Measurements from ENCODE around the gene KANTR. TPM values are rescaled to one million over a fixed set of nuclear protein-coding genes. Genes with fewer than 3 reads are reported as not detected.

KANTR gene
- polyA plus RNA-seq, 12 donors: 5.6 to 17.7 (median 9.8) TPM; not detected in 1

DNA sequence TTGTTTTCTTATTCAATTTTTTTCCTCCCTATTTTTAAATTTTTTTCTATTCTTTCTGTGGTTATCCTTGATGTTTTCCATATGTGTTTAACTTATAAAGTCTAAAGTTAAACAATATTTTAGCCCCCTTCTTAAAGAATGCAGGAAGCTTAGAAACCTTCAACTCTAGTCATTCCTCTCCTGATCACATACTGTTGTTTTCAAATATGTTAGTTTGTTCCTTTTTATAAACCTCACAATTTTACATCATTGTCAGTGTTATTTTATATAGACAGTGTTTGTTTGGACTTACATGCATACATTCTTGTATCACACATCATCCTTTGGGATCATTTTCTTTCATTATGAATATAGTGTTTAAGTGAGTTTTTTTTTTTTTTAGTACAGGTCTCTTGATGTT is 31.6 kb downstream of the KANTR start:
- DNase-seq: no peak

GRCh38 chrX:53126377-53126776 is 32.4 kb downstream of the KANTR start:
- DNase-seq: no peak

DNA sequence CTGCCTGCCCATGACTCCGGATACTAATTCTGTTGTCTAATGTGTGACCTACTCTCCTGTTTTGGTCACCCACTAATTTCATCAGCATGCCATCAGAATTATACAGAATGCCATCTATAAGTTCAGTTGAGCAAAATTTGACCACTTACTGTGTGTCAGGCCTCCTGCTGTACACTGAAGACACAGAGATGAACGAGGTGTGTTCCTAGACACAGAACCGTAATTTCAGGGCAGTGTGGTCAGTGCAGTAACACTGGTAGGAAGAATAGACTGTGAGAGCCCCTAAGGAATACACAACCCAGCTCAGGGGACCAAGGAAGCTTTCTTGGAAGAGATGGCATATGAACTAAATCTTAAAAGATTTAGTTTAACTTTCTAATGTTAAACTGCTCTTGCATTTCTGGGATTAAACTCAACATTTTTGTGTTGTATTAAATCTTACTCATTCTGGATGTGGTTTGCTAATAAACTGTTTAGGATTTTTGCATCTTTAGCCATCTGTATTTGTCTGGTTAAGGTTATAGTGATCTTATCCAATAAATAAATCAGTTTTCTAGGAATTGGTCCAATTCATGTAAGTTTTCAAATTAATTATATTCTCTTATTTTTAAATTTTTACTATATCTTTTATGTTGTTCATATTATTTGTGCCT is 34.3 kb downstream of the KANTR start:
- DNase-seq: no peak

DNA sequence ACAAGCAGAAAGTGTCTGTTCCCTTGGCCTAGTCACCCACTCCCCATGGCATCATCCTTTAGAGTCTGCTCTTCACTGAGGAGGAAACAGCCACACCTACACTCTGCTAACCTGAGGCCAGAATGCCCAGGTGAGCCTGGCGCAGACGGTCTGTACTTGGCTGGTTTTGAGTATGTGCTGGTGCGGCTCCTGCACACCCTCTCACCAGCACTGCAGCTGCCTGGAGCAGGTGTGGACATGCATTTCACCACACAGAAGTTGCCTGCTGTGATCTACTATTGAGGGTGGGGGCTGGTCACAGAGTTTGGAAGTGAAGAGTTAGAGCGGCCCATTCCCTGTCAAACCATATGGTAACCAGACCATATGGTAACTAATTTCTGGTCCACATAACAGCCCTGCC is 39.5 kb downstream of the KANTR start:
- no peak for DNase-seq

GRCh38 chrX:53135581-53135980 is 41.6 kb downstream of the KANTR start:
- no peak for DNase-seq

GRCh38 chrX:53153581-53153980 is 59.6 kb downstream of the KANTR start:
- DNase-seq: no peak

DNA sequence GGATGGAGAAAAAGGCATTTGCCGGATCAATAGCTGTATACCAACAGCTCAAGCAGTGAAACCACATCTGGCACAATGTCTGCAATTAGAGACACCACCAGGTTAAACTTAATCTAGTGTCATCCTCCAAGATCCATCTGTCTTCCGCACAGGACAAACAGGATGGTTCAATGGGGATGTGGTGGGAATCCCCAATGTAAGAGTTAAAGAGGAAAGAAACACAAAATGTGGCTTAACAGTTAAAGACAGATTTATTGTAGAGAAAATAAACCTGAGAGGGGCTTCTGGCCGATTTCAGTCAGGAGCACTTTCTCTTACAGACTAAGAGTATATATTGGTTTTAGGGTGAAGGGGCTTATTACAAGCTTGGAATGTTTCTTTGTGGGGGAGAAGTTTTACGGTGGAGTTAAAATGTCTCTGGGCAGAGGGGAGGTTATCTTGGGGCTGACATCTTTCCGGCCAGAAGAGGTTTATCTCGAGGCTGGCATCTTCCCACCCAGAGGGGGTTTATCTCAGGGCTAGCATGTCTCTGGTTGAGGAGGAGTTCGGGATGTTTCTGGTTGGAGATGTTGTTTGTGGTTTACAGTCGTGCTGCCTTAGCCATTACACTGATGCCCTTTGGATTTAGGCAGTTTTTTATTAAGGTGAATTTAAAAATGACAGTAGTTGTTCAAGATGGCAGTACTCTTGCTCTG is 61.7 kb downstream of the KANTR start:
- DNase-seq: no peak

DNA sequence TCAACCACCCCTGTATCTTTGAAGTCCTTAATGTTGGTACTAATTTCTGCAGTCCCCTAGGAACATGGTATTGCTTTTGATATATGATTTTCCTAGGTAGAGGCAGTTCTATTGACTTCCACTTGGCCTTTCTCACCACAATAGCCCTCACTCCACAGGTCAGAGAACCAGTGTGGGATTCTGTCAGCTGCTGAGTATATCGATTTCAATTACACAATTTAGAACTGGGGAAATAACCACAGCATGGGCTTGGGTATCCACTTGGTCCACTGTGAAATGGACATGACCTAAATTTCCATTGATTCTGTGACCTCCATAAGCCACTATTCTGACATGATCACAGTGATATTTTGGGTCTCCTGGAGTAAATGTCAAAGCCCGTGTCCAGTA is 62.3 kb downstream of the KANTR start:
- DNase-seq: no peak

- no peak for DNase-seq
These were observed 65.2 kb downstream of the KANTR start for GRCh38 chrX:53159184-53159583.

DNA sequence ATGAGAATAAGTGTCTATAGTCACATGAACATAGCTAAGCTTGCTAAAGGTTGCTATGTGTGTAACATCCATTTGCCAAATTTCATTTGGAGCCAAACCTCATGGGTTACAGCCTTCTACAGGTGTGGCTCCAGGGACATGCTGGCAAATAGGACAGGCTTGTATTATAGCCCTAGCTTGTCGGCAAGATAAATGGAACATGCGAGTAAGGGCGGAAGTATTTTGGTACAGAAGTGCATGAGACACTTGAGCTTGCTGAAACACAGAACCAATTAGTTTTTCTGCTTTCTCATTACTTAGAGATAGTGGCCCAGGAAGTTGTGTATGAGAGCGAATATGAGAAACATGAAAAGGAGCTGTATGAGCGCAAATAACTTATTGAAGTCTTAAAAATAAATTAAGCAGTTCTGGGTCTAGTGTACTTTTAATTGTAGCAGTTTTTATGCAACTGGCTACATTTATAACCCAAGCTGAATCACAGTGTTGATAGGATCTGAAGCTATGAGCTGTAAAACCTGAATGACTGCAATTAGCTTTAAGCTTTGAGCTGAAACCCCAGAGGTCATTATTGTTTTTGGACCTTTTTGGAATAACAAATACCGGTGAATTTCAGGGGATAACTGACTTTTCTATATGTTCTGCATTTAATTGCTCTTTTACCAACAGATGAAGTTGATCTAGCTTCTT is 66.5 kb downstream of the KANTR start:
- no peak for DNase-seq

DNA sequence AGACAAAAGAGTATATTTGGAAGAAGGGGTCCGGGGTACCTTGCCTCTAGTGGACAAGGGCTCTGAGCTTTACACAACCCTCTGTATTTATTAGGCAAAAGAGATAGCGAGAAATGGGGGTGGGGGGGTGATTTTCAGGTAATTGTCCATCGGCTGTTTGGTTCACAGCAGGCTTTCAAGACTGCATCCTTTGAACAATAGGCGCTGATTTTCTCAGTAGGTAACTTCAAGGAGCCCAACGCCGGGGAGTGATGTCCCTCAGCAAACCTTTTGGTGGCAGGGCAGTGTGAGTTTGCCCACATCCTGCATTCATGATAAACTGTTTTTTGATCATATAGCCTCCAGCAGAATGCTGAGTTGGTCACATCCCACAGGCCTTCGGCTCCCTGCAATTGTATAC is 69.5 kb downstream of the KANTR start:
- DNase-seq: no peak

- DNase-seq: peak; percentile 4
These were observed 70.6 kb downstream of the KANTR start for GRCh38 chrX:53164566-53164965.

DNA sequence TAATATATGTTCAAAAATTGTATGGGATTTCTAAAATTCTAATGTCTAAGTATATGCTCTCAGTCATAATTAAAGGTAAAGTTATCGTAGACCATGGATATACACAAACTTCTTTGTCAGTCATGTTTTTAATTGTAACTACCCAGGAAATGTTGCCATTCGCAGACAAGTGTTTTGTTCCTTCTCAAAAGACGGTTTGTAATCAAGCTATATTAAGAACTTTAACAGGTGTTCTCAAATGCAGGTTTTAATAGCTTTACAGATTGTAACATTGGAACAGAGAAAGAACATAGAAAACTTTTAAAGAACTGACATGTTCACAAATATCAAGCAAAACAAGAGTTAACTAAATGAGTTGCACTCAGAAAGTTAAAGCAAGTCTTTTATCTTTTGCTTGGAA is 72.2 kb downstream of the KANTR start:
- no peak for DNase-seq

DNA sequence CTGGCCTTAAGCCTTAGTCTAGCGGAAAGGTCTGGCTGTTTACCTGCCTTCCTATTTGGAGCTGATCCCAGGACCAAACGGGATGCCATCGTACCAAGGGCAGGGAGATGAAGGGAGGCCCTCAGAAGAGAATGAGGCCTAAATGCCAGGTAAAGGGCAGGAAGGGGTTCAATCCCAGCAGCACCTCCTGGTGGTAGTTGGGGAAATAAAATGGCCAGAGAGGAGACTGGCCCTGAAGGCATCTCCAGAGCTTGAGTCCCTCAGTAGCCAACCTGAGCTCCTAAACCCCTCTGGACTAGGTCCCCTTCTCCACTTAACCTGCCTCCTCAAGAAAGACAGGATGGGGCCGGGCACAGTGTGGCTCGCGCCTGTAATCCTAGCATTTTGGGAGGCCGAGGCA is 77.4 kb downstream of the KANTR start:
- no peak for DNase-seq

Other genes starting within 250 kb of the KANTR start
- under 1 TPM in 2 of 12 donors, not detected in 10; 0.66 to 0.74 TPM for gene XAGE3, start 226.1 kb upstream of the KANTR start, polyA plus RNA-seq (ENCODE audit: insufficient read length in 12 of 12)
- gene FAM156B, start 196.8 kb upstream of the KANTR start, polyA plus RNA-seq (ENCODE audit: insufficient read length in 12 of 12): 10 to 100 TPM in 10 of 12 donors, not detected in 2; 11.0 to 19.6 (median 15.3) TPM
- gene FAM156A, start 135.6 kb upstream of the KANTR start, polyA plus RNA-seq (ENCODE audit: insufficient read length in 12 of 12): 10 to 100 TPM in 11 of 12 donors, not detected in 1; 21.3 to 59.6 (median 26.4) TPM
- 10 to 100 TPM in 4 of 12 donors, 1 to 10 TPM in 7, not detected in 1; 5.9 to 13.3 (median 7.6) TPM for gene GPR173, start 45.4 kb upstream of the KANTR start, polyA plus RNA-seq (ENCODE audit: insufficient read length in 12 of 12)
- gene TSPYL2, start 11.8 kb upstream of the KANTR start, polyA plus RNA-seq (ENCODE audit: insufficient read length in 12 of 12): 10 to 100 TPM in 11 of 12 donors, not detected in 1; 11.7 to 50.9 (median 14.6) TPM
- 10 to 100 TPM in 11 of 12 donors, not detected in 1; 32.1 to 63.2 (median 41.4) TPM for gene KDM5C, start 131.1 kb downstream of the KANTR start, polyA plus RNA-seq (ENCODE audit: insufficient read length in 12 of 12)
- gene IQSEC2, start 187.4 kb downstream of the KANTR start, polyA plus RNA-seq (ENCODE audit: insufficient read length in 12 of 12): 10 to 100 TPM in 11 of 12 donors, not detected in 1; 10.9 to 24.1 (median 18.2) TPM

All from muscle of arm (tissue), 12 donors.